Panc1 (cell line): ENCODE measurements around the gene B3GNT3.

ENCODE experiments used
- POLR2AphosphoS5 ChIP-seq: IDR thresholded peaks from 2 replicates; pipeline ENCODE4 v1.6.1; 2012; ENCODE audit warnings: mild to moderate bottlenecking, low read depth, low read length, moderate library complexity
- TF ChIP-seq, protein P1 (sequence below): fragments of 450-650 bp; IDR thresholded peaks from 2 replicates; pipeline ENCODE4 v1.5.1; 2017; ENCODE audit warnings: mild to moderate bottlenecking

DNA sequence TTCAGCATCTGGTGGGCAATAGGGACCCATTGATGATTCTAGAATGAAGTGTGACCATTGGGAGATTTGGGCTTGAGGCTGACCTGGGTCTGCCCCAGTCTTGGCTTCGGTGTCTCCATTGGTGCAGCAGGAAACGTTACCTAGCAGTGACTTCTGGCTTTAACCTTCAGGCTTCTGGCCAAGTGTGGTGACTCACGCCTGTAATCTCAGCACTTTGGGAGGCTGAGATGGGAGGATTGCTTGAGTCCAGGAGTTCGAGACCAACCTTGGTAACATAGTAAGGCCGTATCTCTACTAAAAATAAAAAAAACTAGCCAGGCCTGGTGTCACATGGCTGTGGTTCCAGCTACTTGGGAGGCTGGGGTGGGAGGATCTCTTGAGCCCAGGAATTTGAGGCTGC lies 36.4 kb upstream of the B3GNT3 start:
- TF ChIP-seq POLR2AphosphoS5, result no peak
- TF ChIP-seq, protein P1, sequence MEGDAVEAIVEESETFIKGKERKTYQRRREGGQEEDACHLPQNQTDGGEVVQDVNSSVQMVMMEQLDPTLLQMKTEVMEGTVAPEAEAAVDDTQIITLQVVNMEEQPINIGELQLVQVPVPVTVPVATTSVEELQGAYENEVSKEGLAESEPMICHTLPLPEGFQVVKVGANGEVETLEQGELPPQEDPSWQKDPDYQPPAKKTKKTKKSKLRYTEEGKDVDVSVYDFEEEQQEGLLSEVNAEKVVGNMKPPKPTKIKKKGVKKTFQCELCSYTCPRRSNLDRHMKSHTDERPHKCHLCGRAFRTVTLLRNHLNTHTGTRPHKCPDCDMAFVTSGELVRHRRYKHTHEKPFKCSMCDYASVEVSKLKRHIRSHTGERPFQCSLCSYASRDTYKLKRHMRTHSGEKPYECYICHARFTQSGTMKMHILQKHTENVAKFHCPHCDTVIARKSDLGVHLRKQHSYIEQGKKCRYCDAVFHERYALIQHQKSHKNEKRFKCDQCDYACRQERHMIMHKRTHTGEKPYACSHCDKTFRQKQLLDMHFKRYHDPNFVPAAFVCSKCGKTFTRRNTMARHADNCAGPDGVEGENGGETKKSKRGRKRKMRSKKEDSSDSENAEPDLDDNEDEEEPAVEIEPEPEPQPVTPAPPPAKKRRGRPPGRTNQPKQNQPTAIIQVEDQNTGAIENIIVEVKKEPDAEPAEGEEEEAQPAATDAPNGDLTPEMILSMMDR, result no peak
